ENCODE data around the gene CLNK.

Gene CLNK

DNA sequence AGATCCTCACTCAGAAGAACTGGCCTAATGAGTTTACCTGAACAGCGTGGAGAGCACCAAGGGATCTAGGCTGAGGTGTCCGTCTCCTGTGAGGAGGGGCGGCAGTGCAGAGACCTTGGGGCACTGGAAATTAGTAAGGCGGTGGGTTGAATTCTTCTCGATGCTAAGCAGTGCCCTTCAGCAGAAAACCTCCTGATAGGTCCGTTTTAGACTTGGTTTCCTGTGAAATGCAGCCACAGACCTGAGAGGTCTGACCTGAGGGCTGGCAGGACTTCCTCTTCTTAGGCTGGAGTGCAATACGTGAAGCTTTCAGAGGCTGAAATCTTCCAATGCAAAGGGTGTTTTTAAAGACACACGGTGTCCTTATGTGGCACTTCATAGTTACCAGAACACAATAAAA lies at the start of gene CLNK:
Gene CLNK, minus strand, starts transcription at position 138 of the 400 bp plus-strand sequence. CDS start 16,899 bp downstream, outside the sequence.
- DNase-seq, result no peak

DNA sequence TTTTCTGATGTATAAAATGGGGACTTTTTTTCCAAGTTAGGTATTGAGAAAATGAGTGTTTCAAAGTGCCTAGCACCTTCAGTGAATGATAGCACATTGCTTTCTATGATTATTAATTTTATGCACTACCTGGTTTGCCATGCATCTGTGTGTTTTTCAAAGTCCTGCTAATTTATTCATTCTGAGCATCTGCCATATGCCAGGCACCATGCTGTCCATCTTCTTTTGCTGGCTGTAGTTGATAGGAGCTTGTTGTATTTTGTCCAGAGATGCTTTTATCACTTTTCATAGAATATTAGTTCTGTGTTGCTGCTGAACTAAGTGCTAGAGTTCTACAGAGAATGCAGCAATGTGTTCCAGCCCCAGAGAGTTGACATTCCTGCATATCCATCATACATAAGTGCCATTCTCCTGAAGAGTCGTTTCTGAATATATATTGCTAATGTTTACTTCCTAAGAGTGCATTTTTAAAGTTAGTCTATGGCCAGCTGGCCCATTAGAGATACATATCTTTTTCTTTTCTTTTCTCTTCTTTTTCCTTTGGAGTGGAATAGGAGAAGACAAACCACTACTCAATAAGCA lies 49.0 kb upstream of the CLNK start:
- DNase-seq, result no peak

- DNase-seq, result no peak
Measured at GRCh38 chr4:10732914-10733415, 48.4 kb upstream of the CLNK start.

DNA sequence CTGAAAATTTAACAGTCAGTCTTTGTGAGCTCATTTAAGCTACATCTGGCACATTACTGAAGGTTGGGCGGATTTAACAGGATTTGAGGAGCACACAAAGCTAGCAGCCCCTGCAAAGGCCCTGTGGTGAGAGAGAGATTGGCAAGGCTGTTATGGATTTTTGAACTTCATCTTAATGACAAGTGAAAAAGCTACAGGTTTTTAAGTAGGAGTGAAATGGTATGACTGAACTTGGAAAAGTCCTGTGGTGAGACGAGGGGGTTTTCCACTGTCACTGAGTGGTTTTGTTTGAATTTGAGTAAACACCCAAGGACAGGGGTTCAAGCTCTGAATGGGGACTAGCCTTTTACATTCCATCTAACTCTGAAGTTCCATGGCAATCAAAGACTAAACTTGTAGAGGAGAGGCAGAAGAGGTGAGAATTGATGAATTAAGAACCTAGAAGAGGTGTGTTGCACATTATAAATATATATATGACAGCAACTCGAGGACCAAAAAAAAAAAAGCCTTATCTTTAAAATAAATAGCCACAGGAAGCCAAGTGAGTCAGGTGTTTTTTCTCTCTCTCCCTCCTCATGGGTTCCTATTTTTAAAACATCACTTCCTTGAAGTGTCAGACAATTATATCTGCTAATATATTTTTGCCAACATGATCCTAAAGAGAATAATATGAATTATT lies 47.8 kb upstream of the CLNK start:
- no peak for DNase-seq

GRCh38 chr4:10731690-10732089 lies 47.1 kb upstream of the CLNK start:
- DNase-seq, result no peak

DNA sequence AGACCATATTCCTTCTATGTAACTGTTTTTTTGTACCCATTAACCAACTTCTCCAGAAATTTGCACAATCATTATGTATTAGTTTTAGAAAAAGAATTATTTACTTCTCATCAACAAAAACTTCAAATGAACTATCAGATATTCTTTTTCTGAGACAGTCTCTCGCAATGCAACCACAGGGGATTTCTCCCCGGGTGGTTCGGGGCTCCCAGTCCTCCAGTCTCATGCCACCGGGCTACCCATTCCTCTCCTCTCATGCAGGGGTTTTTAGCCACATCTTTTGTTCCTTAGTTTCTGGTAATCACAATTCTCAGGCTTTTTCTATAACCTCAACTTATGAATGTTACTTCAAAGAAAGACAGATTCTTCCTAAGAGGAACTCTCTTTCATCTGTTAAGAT lies 46.6 kb upstream of the CLNK start:
- DNase-seq, result no peak

GRCh38 chr4:10730590-10730989 lies 46.0 kb upstream of the CLNK start:
- no peak for DNase-seq

GRCh38 chr4:10730019-10730418 lies 45.5 kb upstream of the CLNK start:
- no peak for DNase-seq

DNA sequence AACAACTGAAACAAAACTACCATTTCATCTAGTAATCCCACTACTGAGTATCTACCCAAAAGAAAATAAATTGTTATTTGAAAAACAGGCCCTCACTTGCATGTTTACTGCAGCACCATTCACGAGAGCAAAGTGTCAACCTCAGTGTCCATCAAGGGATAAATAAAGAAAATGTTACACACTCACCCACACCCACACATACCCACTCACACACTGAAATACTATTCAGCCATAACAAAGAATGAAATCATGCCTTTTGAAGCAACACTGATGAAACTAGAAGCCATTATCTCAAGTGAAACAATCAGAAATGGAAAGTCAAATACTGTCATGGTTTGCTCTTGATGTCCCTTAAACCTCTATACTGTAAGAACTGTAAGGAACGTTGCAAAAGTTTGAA lies 44.8 kb upstream of the CLNK start:
- DNase-seq, result no peak

DNA sequence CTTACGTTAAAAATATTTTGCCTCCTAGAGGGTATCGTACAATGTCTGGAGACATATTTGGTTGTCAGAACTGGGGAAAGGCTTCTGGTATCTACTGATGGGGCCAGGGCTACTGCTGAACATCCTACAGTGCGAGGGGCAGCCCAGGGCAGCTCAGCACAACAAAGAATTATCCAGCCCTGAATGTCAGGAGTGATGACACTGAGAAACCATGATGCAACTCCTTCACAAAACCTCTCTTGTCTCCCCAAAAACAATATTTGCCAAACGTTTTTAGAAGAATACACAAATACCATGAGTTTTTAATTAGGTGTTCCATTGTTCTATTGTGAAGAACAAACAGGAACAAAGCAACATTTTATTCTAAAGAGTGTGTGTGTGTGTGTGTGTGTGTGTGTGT lies 43.4 kb upstream of the CLNK start:
- no peak for DNase-seq

GRCh38 chr4:10727140-10727880 lies 42.7 kb upstream of the CLNK start:
- DNase-seq, result no peak

DNA sequence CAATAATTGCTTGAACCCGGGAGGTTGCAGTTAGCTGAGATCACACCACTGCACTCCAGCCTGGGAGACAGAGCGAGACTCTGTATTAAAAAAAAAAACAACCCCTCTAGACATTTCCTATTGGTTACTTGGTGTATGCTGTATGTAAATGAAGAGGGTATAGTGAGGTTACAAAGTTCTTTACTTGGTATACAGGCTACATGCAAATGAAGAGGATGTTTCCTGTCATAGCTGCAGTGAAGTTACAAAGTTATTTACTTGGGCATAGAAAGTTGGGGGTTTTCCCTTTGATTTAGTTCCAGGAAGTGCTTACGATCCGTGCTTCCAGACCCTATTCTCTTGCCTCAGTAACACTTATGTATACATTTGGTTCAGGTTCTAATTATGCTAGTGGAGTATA lies 38.4 kb upstream of the CLNK start:
- no peak for DNase-seq

GRCh38 chr4:10721616-10722015 lies 37.0 kb upstream of the CLNK start:
- no peak for DNase-seq

GRCh38 chr4:10716163-10716562 lies 31.6 kb upstream of the CLNK start:
- no peak for DNase-seq

GRCh38 chr4:10715696-10716095 lies 31.1 kb upstream of the CLNK start:
- DNase-seq, result no peak

DNA sequence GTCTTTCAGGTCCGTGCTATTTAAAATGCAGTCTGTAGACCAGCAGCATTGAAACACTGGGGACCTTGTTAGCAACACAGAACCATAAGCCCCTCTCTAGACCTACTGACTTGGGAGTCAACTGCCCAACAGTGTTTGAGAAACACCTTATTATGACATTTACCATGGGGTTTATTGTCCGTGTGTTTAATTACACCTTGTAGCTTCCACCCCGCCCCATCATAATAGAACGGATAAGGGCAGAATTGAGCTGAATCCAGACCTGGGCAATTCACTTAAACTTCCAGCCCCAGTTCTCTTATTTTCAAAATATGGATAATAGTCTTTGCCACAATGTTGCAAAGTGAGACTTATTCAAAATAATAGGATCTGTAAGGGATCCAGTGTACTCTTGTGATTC lies 30.6 kb upstream of the CLNK start:
- no peak for DNase-seq

GRCh38 chr4:10713591-10713990 lies 29.0 kb upstream of the CLNK start:
- DNase-seq, result no peak

DNA sequence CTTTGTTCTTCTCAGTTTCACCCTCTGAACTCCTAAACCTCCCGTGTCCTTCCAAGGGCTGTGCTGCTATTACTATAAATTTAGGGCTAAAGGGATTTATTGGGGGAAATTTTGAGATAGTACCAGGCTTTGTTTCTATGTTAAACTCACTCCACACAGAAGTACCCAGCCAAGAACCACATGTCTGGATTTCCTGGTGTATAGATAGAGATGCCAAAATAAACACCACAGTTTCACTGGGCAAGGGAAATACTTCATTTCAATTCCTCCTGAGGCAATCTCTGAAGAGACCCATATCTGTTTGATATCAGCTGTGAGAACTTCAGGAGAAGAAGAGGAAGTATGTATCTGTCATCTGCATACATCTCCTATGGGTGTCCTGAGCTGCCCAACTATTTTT lies 21.7 kb upstream of the CLNK start:
- no peak for DNase-seq

GRCh38 chr4:10704430-10704810 lies 19.9 kb upstream of the CLNK start:
- no peak for DNase-seq

- no peak for DNase-seq
Measured at GRCh38 chr4:10703766-10704429, 19.3 kb upstream of the CLNK start.

- no peak for DNase-seq
Measured at GRCh38 chr4:10703156-10703555, 18.6 kb upstream of the CLNK start.

DNA sequence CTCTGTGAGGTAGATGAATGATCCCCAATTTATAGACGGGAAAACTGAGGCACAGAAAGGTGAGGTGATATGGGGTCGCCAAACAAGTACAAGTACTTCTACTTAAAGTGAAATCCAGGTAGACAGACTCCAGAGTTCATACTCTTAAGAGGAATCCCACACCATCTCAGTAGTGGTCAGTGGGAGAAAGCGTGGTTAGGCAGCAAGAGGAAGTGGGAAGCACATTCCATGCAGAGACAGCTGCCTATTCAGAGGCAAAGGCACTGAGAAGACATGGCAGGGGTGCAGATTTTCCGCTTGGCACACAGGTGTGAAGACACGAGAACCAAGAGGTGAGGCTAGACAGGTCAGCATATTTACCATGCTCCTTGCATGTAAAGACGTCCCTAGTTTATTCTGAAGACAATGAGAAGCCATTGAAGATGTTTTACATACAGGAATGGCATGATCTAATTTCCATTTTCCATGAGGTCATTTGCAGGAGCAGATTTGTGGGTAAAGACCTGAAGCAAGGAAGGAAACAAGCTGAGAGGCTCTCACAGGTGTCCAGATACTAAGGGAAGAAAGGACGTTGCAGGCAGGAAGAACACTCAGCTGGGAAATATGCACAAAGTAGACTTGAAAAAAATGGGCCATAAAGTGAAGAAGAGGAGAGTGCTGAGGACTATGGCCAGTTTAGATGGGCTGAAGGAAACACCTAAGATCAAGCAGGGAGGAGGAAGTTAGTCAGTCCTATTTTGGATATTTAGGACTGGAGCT lies 17.3 kb upstream of the CLNK start:
- DNase-seq, result no peak

GRCh38 chr4:10701161-10701560 lies 16.6 kb upstream of the CLNK start:
- DNase-seq, result no peak

Measured in activated T-cell treated with anti-CD3 and anti-CD28 coated beads, Interleukin-2, amount 50 U/mL, for 1 hour (primary cell).